ENCODE measurements around the gene R3HDM1. TPM values are rescaled to one million over a fixed set of nuclear protein-coding genes. Genes with fewer than 3 reads are reported as not detected.

The R3HDM1 gene
- total RNA-seq, 2 donors from 2014 or later = 14.5 to 60.3 TPM

- 82 to 89% methylated on average over 1 of the region's 1 CpG for WGBS, 2 donors
- H3K4me3 ChIP-seq = no peak overlapping the region
- ATAC-seq (peak; percentile 35), DNase-seq (no peak)
- TF ChIP-seq POLR2A (IDR thresholded peaks at IDR 0.05) = no peak
- no peak for TF ChIP-seq CTCF (IDR thresholded peaks at IDR 0.05)
- H3K27me3 ChIP-seq = no peaks in the 10 kb centered on the region
- intact Hi-C loops (cut with DNase I) = no loop called here
- H3K36me3 ChIP-seq (replicated peaks in 1 of 2; ENCODE audit: insufficient read depth in 1 of 2, low read depth in 2 of 2) = no peaks in the 10 kb centered on the region
- H3K9me3 ChIP-seq = no peaks in the 10 kb centered on the region
- no peak overlapping the region for H3K27ac ChIP-seq
- peaks cover 5% of the 10 kb centered on the region for H3K4me1 ChIP-seq
Measured at GRCh38 chr2:135557530-135557929, 26.2 kb downstream of the R3HDM1 start.

GRCh38 chr2:135561925-135562324 is 30.6 kb downstream of the R3HDM1 start:
- Histone ChIP-seq H3K27ac (no peak overlapping the region), H3K36me3 (replicated peaks in 1 of 2; ENCODE audit: insufficient read depth in 1 of 2, low read depth in 2 of 2) (no peaks in the 10 kb centered on the region), H3K4me3 (no peak overlapping the region), H3K9me3 (no peaks in the 10 kb centered on the region), H3K27me3 (no peaks in the 10 kb centered on the region), H3K4me1 (peaks cover 5% of the 10 kb centered on the region)
- no peak for ATAC-seq
- 91 to 98% methylated on average over 4 of the region's 4 CpGs for WGBS, 2 donors
- intact Hi-C loops (cut with DNase I) = no loop called here
- no peak for DNase-seq
- TF ChIP-seq CTCF (IDR thresholded peaks at IDR 0.05) (no peak), POLR2A (IDR thresholded peaks at IDR 0.05) (no peak)

GRCh38 chr2:135563793-135564192 is 32.5 kb downstream of the R3HDM1 start:
- Histone ChIP-seq H3K27me3 (no peaks in the 10 kb centered on the region), H3K27ac (no peak overlapping the region), H3K4me1 (no peaks in the 10 kb centered on the region), H3K36me3 (replicated peaks in 1 of 2; ENCODE audit: insufficient read depth in 1 of 2, low read depth in 2 of 2) (no peaks in the 10 kb centered on the region), H3K9me3 (no peaks in the 10 kb centered on the region), H3K4me3 (no peak overlapping the region)
- DNase-seq (no peak), ATAC-seq (no peak)
- intact Hi-C loops (cut with DNase I) = no loop called here
- WGBS, 2 donors = 95 to 98% methylated on average over 4 of the region's 4 CpGs
- TF ChIP-seq POLR2A (IDR thresholded peaks at IDR 0.05) (no peak), CTCF (IDR thresholded peaks at IDR 0.05) (no peak)

DNA sequence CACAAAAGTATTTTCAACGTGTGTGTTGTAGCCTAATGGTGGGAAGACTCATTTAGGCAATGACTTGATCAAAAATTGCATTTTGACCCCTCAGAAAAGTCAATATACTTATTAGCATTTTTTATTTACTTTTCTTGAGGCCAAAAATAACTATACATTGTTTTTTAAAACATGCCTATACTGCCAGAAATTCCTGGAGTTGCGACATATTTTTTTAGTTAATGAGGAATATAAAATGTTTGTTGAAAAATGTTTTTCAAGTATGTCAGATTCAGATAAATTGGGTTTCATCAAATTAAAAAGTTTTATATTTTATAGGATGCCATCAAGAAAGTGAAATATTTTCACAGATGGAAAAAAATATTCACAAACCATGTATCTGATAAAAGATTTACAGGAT is 39.6 kb downstream of the R3HDM1 start:
- no peak for ATAC-seq
- WGBS, 2 donors = 91 to 92% methylated on average over 2 of the region's 2 CpGs
- H3K27me3 ChIP-seq = no peaks in the 10 kb centered on the region
- no peaks in the 10 kb centered on the region for H3K4me1 ChIP-seq
- TF ChIP-seq CTCF (IDR thresholded peaks at IDR 0.05) (no peak), POLR2A (IDR thresholded peaks at IDR 0.05) (no peak)
- H3K36me3 ChIP-seq (replicated peaks in 1 of 2; ENCODE audit: insufficient read depth in 1 of 2, low read depth in 2 of 2) = no peaks in the 10 kb centered on the region
- no peaks in the 10 kb centered on the region for H3K9me3 ChIP-seq
- intact Hi-C loops (cut with DNase I) = no loop called here
- H3K4me3 ChIP-seq = no peak overlapping the region
- no peak for DNase-seq
- no peak overlapping the region for H3K27ac ChIP-seq

GRCh38 chr2:135573620-135574019 is 42.3 kb downstream of the R3HDM1 start:
- H3K9me3 ChIP-seq = no peaks in the 10 kb centered on the region
- H3K36me3 ChIP-seq (replicated peaks in 1 of 2; ENCODE audit: insufficient read depth in 1 of 2, low read depth in 2 of 2) = no peaks in the 10 kb centered on the region
- no peak overlapping the region for H3K4me3 ChIP-seq
- H3K27me3 ChIP-seq = no peaks in the 10 kb centered on the region
- intact Hi-C loops (cut with DNase I) = no loop called here
- DNase-seq (no peak), ATAC-seq (no peak)
- H3K4me1 ChIP-seq = no peaks in the 10 kb centered on the region
- no peak overlapping the region for H3K27ac ChIP-seq
- TF ChIP-seq CTCF (IDR thresholded peaks at IDR 0.05) (no peak), POLR2A (IDR thresholded peaks at IDR 0.05) (no peak)
- WGBS, 2 donors = 100% methylated on average over 1 of the region's 1 CpG

Measured in body of pancreas (tissue), 4 donors.